CD8-positive, alpha-beta memory T cell (primary cell): ENCODE results near the gene PRKAG2. TPM values are rescaled to one million over a fixed set of nuclear protein-coding genes. Genes with fewer than 3 reads are reported as not detected.

ENCODE experiments used
- CTCF ChIA-PET: fragments of 350-600 bp; sonication (Branson Sonifier 250); formaldehyde crosslinking; loops from one replicate; lab custom pipeline; 2021; ENCODE audit warnings: antibody characterized with exemption; lab: Charles Lee
- POLR2A ChIA-PET: fragments of 350-600 bp; sonication (Branson Sonifier 250); formaldehyde crosslinking; loops from one replicate; lab custom pipeline; 2021; ENCODE audit warnings: antibody characterized with exemption; lab: Charles Lee
- DNase-seq, 5 donors: peaks; one replicate each; pipeline versions ENCODE4 v3.0.0 to v3.0.0-alpha.2; 2020 to 2022; ENCODE audit warnings: mixed read lengths in 1 of 5
- H3K27ac ChIP-seq: one replicate; pipeline ENCODE4 v1.7.0; 2013; ENCODE audit warnings: low read depth, mild to moderate bottlenecking, low read length, moderate library complexity
- H3K27me3 ChIP-seq: 2 replicates; pipeline ENCODE4 v1.7.0; 2013; ENCODE audit warnings: low read length, mild to moderate bottlenecking; ENCODE audit not compliant: insufficient read depth, poor library complexity, severe bottlenecking
- H3K36me3 ChIP-seq: 2 replicates; pipeline ENCODE4 v1.7.0; 2013; ENCODE audit warnings: mild to moderate bottlenecking, low read length, moderate library complexity; ENCODE audit not compliant: insufficient read depth
- H3K4me1 ChIP-seq: 2 replicates; pipeline ENCODE4 v1.7.0; 2013; ENCODE audit warnings: mild to moderate bottlenecking, low read length, moderate library complexity; ENCODE audit not compliant: insufficient read depth
- H3K4me3 ChIP-seq: 2 replicates; pipeline ENCODE4 v1.7.0; 2013; ENCODE audit warnings: mild to moderate bottlenecking, low read length
- H3K9me3 ChIP-seq: 2 replicates; pipeline ENCODE4 v1.7.0; 2013; ENCODE audit warnings: mild to moderate bottlenecking, low read length
- H3K27ac Mint-ChIP-seq, 8 donors: one replicate each; pipeline ENCODE4 v1.8.0; 2020 to 2021; ENCODE audit warnings: mixed read lengths in 8 of 8, mild to moderate bottlenecking in 6 of 8, inconsistent platforms in 3 of 8, moderate library complexity in 3 of 8
- H3K27me3 Mint-ChIP-seq, 2 donors: one replicate each; pipeline ENCODE4 v1.8.0; 2020 to 2021; ENCODE audit warnings: mixed read lengths in 2 of 2, mild to moderate bottlenecking in 1 of 2, moderate library complexity in 1 of 2
- H3K36me3 Mint-ChIP-seq, 3 donors: one replicate each; pipeline ENCODE4 v1.8.0; 2020 to 2021; ENCODE audit warnings: mixed read lengths in 3 of 3, inconsistent platforms in 1 of 3, mild to moderate bottlenecking in 1 of 3
- H3K4me1 Mint-ChIP-seq, 3 donors: one replicate each; pipeline ENCODE4 v1.8.0; 2020 to 2021; ENCODE audit warnings: mixed read lengths in 3 of 3, inconsistent platforms in 1 of 3, mild to moderate bottlenecking in 1 of 3
- H3K4me3 Mint-ChIP-seq, 7 donors: one replicate each; pipeline ENCODE4 v1.8.0; 2020 to 2021; ENCODE audit warnings: mixed read lengths in 7 of 7, mild to moderate bottlenecking in 6 of 7, moderate library complexity in 4 of 7, inconsistent platforms in 2 of 7
- H3K9me3 Mint-ChIP-seq, 5 donors: one replicate each; pipeline ENCODE4 v1.8.0; 2020 to 2022; ENCODE audit warnings: mixed read lengths in 5 of 5, mild to moderate bottlenecking in 3 of 5, moderate library complexity in 2 of 5, inconsistent platforms in 1 of 5
- polyA plus RNA-seq: library from polyadenylated mRNA; unstranded; fragments of 300-500 nt; fragmentation: Illumina TruSeq; gene quantifications from one replicate; pipeline ENCODE4 v1.2.3, GENCODE V29; 2021
- total RNA-seq, 2 experiments: library from RNA; stranded (reverse); gene quantifications; one replicate each; pipeline ENCODE4 v1.2.3, GENCODE V29; 2021

PRKAG2 gene
- total and polyA plus RNA-seq, 3 experiments from 2014 or later: 23.1 to 31.4 (median 27.2) TPM

- H3K36me3 ChIP-seq: no peaks in the 10 kb centered on the region
- no peak overlapping the region for H3K4me3 ChIP-seq
- POLR2A ChIA-PET: no interaction called here
- H3K36me3 Mint-ChIP-seq: peaks cover 0 to 21% (median 10%) of the 10 kb centered on the region in 3 donors
- peak in 1 of 5 donors; percentile 23 for DNase-seq
- H3K27me3 ChIP-seq: no peaks in the 10 kb centered on the region
- no peaks in the 10 kb centered on the region for H3K9me3 ChIP-seq
- H3K4me1 Mint-ChIP-seq: peaks cover 7 to 15% (median 10%) of the 10 kb centered on the region in 3 donors
- no peak overlapping the region for H3K27ac ChIP-seq
- H3K4me1 ChIP-seq: no peaks in the 10 kb centered on the region
- H3K4me3 Mint-ChIP-seq: no peak overlapping the region
- peak overlapping the region in 3 of 8 donors; percentile 13 to 62 (median 52) for H3K27ac Mint-ChIP-seq
- CTCF ChIA-PET: no interaction called here
- H3K9me3 Mint-ChIP-seq: no peaks in the 10 kb centered on the region
- H3K27me3 Mint-ChIP-seq: no peaks in the 10 kb centered on the region
Measured at GRCh38 chr7:151705636-151706276, 171.2 kb downstream of the PRKAG2 start.

- POLR2A ChIA-PET: no interaction called here
- peak overlapping the region in 1 of 8 donors; percentile 75 for H3K27ac Mint-ChIP-seq
- DNase-seq: no peak
- peaks cover 7 to 15% (median 10%) of the 10 kb centered on the region in 3 donors for H3K4me1 Mint-ChIP-seq
- Histone ChIP-seq H3K4me1 (no peaks in the 10 kb centered on the region), H3K27ac (no peak overlapping the region), H3K9me3 (no peaks in the 10 kb centered on the region), H3K27me3 (no peaks in the 10 kb centered on the region), H3K36me3 (no peaks in the 10 kb centered on the region), H3K4me3 (no peak overlapping the region)
- H3K9me3 Mint-ChIP-seq: no peaks in the 10 kb centered on the region
- H3K4me3 Mint-ChIP-seq: no peak overlapping the region
- no peaks in the 10 kb centered on the region for H3K27me3 Mint-ChIP-seq
- CTCF ChIA-PET: no interaction called here
- H3K36me3 Mint-ChIP-seq: peaks cover 0 to 20% (median 10%) of the 10 kb centered on the region in 3 donors
Measured at GRCh38 chr7:151704960-151705635, 171.8 kb downstream of the PRKAG2 start.

- ChIA-PET POLR2A (no interaction called here), CTCF (no interaction called here)
- no peaks in the 10 kb centered on the region for H3K36me3 ChIP-seq
- no peaks in the 10 kb centered on the region for H3K9me3 Mint-ChIP-seq
- no peak overlapping the region for H3K4me3 ChIP-seq
- H3K4me1 ChIP-seq: no peaks in the 10 kb centered on the region
- H3K36me3 Mint-ChIP-seq: peaks cover 0 to 21% (median 10%) of the 10 kb centered on the region in 3 donors
- no peak overlapping the region for H3K4me3 Mint-ChIP-seq
- H3K9me3 ChIP-seq: no peaks in the 10 kb centered on the region
- no peak overlapping the region for H3K27ac ChIP-seq
- peak overlapping the region in 1 of 8 donors; percentile 47 for H3K27ac Mint-ChIP-seq
- DNase-seq: no peak
- H3K27me3 ChIP-seq: no peaks in the 10 kb centered on the region
- H3K27me3 Mint-ChIP-seq: no peaks in the 10 kb centered on the region
- H3K4me1 Mint-ChIP-seq: peaks cover 7 to 15% (median 10%) of the 10 kb centered on the region in 3 donors
Measured at GRCh38 chr7:151704299-151704959, 172.5 kb downstream of the PRKAG2 start.

- DNase-seq: no peak
- CTCF ChIA-PET: no interaction called here
- H3K27ac Mint-ChIP-seq: no peak overlapping the region
- H3K9me3 Mint-ChIP-seq: no peaks in the 10 kb centered on the region
- peaks cover 0 to 19% (median 8%) of the 10 kb centered on the region in 3 donors for H3K36me3 Mint-ChIP-seq
- Histone ChIP-seq H3K9me3 (no peaks in the 10 kb centered on the region), H3K4me3 (no peak overlapping the region), H3K27ac (no peak overlapping the region), H3K36me3 (no peaks in the 10 kb centered on the region), H3K27me3 (no peaks in the 10 kb centered on the region), H3K4me1 (no peaks in the 10 kb centered on the region)
- POLR2A ChIA-PET: no interaction called here
- H3K27me3 Mint-ChIP-seq: no peaks in the 10 kb centered on the region
- peaks cover 9 to 20% (median 10%) of the 10 kb centered on the region in 3 donors for H3K4me1 Mint-ChIP-seq
- no peak overlapping the region for H3K4me3 Mint-ChIP-seq
Measured at GRCh38 chr7:151702961-151703360, 174.0 kb downstream of the PRKAG2 start.

GRCh38 chr7:151700586-151701165, 176.2 kb downstream of the PRKAG2 start:
- H3K4me3 ChIP-seq: no peak overlapping the region
- Mint-ChIP-seq H3K36me3 (peaks cover 0 to 19% (median 6%) of the 10 kb centered on the region in 3 donors), H3K27ac (no peak overlapping the region), H3K4me1 (peaks cover 7 to 12% (median 9%) of the 10 kb centered on the region in 3 donors), H3K9me3 (no peaks in the 10 kb centered on the region), H3K27me3 (no peaks in the 10 kb centered on the region), H3K4me3 (no peak overlapping the region)
- no peaks in the 10 kb centered on the region for H3K27me3 ChIP-seq
- POLR2A ChIA-PET: no interaction called here
- CTCF ChIA-PET: no interaction called here
- no peaks in the 10 kb centered on the region for H3K9me3 ChIP-seq
- H3K36me3 ChIP-seq: no peaks in the 10 kb centered on the region
- H3K27ac ChIP-seq: no peak overlapping the region
- DNase-seq: no peak
- no peaks in the 10 kb centered on the region for H3K4me1 ChIP-seq

GRCh38 chr7:151699928-151700319, 177.0 kb downstream of the PRKAG2 start:
- Histone ChIP-seq H3K9me3 (no peaks in the 10 kb centered on the region), H3K4me1 (no peaks in the 10 kb centered on the region), H3K27ac (no peak overlapping the region), H3K4me3 (no peak overlapping the region), H3K27me3 (no peaks in the 10 kb centered on the region), H3K36me3 (no peaks in the 10 kb centered on the region)
- no peaks in the 10 kb centered on the region for H3K9me3 Mint-ChIP-seq
- no peaks in the 10 kb centered on the region for H3K27me3 Mint-ChIP-seq
- ChIA-PET CTCF (no interaction called here), POLR2A (no interaction called here)
- H3K36me3 Mint-ChIP-seq: peaks cover 0 to 19% (median 5%) of the 10 kb centered on the region in 3 donors
- DNase-seq: no peak
- H3K4me1 Mint-ChIP-seq: peaks cover 5 to 12% (median 9%) of the 10 kb centered on the region in 3 donors
- H3K4me3 Mint-ChIP-seq: no peak overlapping the region
- peak overlapping the region in 1 of 8 donors; percentile 49 for H3K27ac Mint-ChIP-seq

- no peaks in the 10 kb centered on the region for H3K4me1 ChIP-seq
- Mint-ChIP-seq H3K4me3 (no peak overlapping the region), H3K27ac (peak overlapping the region in 1 of 8 donors; percentile 10), H3K9me3 (no peaks in the 10 kb centered on the region), H3K36me3 (peaks cover 0 to 19% (median 5%) of the 10 kb centered on the region in 3 donors), H3K4me1 (peaks cover 3 to 12% (median 9%) of the 10 kb centered on the region in 3 donors), H3K27me3 (no peaks in the 10 kb centered on the region)
- H3K9me3 ChIP-seq: no peaks in the 10 kb centered on the region
- no peak overlapping the region for H3K4me3 ChIP-seq
- no peaks in the 10 kb centered on the region for H3K27me3 ChIP-seq
- DNase-seq: no peak
- CTCF ChIA-PET: no interaction called here
- no peak overlapping the region for H3K27ac ChIP-seq
- POLR2A ChIA-PET: no interaction called here
- H3K36me3 ChIP-seq: no peaks in the 10 kb centered on the region
Measured at GRCh38 chr7:151699147-151699927, 177.6 kb downstream of the PRKAG2 start.
